HG02943 (cell line): Measurements from ENCODE around the gene OR5V1.
"Not testable (repeated sequence)": the region's sequence is repeated elsewhere in the genome, so short reads cannot be mapped to it uniquely, and the experiment has no call there.

Experiments
- ATAC-seq: cut with Tn5 transposase; IDR thresholded peaks from one replicate; pipeline ENCODE4 v1.9.1; 2021; ENCODE audit warnings: mild to moderate bottlenecking, low read depth, moderate library complexity; ENCODE audit not compliant: unreplicated experiment

The OR5V1 gene

DNA sequence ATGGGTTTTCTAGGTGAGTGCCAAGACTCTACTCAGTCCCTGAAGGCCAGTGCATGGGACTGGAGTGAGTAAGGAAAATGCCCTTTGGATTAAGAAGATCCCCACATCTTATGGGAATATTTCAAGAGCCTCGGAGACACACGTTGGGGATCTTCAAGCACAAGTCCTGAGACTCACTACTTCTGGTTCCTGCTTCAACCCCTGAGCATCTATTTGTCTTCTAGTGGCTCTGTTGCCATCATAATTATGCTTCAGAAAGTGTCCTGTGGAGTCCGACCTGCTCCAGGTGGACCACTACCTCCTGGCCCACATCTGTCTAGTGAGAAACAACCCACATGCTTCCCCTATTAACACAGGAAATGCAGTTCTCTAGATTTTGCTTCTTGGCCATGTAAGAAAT lies at the start of gene OR5V1:
OR5V1 (minus strand) TSS at position 101 of the 400 bp plus-strand sequence. CDS start 12,670 bp downstream, outside the sequence.
- ATAC-seq = no peak

DNA sequence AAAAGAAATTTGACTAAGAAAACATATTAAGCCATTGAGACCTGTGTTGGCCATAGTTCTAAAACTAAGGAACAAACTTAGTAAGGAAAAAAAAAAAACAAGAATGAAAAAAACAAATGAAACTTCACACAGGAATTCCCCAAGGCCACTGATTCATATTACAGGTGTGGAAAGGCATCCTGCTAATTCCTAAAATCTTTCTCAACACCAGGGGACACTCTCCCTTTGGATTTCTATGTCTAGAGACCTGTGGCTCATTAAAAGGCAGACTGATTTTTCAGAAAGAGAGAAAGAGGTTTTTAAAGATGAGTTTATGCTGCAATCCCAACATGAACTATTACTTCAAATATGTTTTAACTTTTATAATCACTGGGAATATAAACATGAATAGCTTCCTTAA lies 45.9 kb upstream of the OR5V1 start, which contains the start of gene OR12D1:
OR12D1 (plus strand) TSS at position 341 of the 400 bp plus-strand sequence.
- ATAC-seq = no peak

DNA sequence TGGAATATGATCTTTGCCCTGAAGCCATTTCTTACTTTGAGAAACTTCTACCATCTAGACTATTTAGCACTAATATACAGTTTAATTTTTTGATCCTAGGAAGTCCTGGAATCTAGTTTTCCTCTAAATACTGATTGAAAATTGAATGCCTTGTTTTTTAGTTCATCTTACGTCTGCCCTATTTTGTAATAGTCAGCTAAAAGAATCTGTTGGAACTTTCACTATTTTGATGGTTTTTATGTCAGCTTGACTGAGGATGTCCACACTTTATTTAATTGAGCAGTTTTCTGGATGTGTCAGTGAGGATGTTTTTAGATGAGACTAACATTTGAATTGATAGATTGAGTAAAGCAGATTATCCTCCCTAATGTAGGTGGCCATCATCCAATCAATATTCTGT lies 35.1 kb upstream of the OR5V1 start:
- no peak for ATAC-seq

DNA sequence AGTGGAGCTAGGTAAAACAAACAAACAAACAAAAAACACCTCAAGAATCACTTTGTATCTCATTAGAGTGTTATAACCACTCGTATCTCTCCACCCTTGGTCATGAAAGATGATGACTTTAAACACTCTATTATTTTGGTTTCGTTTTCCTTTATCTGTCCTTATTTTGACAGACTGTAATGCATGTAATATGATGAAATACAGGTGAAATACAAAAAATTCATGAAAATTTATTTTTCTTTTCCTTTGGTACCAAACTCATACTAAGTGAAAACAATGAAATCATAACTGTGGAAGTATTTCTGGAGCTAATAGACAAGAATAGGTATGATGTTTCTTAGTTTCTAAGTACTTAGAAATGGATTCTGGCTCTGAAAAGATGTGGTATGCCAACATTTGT lies 30.9 kb upstream of the OR5V1 start:
- no peak for ATAC-seq

DNA sequence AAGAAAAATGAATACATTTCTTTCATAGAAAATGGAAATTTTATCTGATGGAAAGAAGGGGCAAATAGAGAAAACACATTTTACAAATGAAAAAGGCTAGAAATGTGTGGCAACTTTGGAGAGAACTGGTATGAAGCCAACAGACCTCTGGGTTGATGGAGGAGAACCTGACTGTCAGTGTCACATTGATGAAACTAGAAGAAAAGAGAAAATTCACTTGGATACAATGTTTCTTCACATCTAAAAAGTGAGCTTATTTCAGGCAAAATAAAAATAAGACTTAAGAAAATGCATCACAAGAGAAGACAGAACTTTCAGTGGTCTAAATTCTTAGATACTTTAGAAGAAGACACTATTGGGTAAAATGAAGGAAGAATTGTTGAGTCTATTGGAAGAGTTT lies 26.7 kb upstream of the OR5V1 start, which contains the start of gene OR12D2:
OR12D2 (plus strand) TSS at position 301 of the 400 bp plus-strand sequence. CDS start 1,069 bp downstream, outside the sequence.
- no peak for ATAC-seq

DNA sequence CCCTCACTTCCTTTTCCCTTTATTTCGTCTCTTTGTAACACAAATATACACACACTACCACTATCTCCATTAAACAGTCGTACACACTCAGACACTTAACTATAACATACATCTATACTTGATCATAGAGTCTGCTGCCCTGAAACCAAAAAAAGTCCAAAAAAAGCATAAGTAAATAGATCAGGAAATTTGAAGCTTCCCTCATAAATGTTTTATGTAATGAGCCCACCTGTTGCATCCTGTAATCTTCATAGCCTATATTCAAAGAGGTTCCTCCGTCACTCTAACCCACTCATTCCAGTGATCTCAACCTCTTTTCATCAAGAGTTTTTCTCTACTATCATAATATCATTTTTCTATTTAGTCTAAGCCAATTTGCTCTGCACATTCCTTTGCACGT lies 19.9 kb upstream of the OR5V1 start:
- ATAC-seq = no peak

DNA sequence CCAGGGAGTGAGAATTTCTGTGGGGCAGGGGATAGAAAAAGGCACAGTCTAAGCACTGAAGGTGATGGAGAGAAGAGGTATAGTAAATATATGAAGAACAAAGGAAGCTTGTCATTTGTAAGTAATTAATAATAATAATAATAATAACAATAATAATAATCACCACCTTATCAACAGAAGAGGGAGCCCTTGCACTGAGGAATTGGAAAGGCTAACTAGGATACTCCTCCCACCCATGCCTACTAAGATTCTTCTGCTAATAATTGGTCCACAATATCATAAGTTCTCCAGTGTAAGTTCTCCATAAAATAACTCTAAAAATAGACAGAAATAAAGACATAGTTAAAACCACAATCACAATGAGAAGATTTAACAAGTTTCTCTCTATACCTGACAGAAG lies 7.3 kb upstream of the OR5V1 start:
- no peak for ATAC-seq

DNA sequence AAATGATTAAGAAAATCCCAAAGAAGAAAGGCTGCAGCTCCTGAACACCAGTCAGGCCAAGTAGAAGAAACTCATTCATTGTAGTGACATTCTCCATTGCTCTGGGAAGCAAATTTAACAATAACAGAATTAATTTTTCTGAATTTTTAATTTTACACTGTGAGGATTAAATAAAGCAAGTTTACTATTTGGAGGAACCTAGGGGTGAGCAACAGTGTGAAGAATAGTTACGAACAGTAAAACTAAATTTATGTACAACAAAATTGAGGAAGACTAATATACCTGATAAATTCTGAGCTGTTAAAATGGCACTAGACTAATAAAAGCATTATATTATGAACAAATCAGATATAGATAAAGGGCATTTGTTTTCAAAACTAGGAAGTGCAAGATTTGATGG lies 6.5 kb upstream of the OR5V1 start, which contains the start of gene OR12D3:
OR12D3 (minus strand) TSS at position 101 of the 400 bp plus-strand sequence; CDS start at position 97, 4 bp downstream.
- no peak for ATAC-seq

DNA sequence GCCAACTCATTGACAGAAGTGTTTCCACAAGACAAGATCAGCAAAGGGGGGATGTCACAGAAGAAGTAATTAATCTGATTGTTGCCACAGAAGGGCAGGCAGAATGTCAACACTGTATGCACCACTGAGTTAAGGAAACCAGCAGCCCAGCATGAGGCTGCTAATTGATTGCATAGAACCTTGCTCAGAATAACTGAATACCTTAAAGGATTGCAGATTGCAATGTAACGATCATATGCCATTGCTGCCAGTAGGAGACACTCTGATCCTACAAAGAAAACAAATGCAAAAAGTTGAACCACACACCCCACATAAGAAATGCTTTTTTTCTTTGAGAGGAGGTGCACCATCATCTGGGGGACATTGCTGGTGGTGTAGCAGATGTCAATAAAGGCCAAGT lies 13.1 kb downstream of the OR5V1 start:
- ATAC-seq = no peak

DNA sequence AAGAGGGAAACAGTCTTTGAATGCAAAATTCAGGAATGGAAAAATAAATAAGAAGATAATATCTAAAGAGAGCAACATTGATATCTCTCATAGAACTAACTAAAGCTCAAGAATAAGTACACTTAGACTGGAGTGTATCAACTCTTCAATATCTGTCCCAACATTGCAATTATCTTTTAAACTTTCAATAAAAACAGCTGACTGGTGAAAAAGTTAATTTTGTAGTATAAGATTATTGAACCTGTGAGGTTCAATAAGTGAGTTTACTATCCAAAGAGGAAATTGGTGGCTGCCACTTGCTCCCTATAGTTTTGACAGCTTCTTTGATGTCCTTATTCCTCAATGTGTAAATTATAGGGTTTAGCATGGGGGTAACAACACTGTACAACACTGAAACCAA lies 13.7 kb downstream of the OR5V1 start:
- no peak for ATAC-seq

DNA sequence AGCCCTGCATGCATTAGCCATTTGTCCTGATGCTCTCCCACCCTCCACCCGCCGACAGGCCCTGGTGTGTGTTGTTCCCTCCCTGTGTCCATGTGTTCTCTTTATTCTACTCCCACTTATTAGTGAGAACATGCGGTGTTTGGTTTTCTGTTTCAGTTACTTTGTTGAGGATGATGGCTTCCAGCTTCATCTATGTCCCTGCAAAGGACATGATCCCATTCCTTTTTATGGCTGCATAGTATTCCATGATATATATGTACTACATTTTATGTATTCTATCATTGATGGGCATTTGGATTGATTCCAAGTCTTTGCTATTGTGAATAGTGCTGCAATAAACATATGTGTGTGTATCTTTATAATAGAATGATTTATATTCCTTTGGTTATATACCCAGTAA lies 19.3 kb downstream of the OR5V1 start:
- not testable (repeated sequence) for ATAC-seq

DNA sequence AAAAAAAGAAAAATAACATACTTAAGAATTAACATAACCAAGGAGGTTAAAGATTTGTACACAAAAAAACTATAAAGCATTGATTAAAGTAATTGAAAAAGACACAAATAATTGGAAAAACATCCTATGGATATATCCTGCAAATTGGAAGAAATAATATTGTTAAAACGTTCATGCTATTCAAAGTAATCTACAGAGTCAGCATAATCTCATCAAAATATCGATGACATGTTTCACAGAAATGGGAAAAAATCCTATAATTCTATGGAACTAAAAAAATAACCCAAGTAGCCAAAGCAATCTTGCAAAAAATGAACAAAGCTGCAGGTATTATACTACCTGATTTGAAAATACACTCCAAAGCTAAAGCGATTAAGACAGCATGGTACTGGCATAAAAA lies 23.3 kb downstream of the OR5V1 start:
- ATAC-seq = no peak

DNA sequence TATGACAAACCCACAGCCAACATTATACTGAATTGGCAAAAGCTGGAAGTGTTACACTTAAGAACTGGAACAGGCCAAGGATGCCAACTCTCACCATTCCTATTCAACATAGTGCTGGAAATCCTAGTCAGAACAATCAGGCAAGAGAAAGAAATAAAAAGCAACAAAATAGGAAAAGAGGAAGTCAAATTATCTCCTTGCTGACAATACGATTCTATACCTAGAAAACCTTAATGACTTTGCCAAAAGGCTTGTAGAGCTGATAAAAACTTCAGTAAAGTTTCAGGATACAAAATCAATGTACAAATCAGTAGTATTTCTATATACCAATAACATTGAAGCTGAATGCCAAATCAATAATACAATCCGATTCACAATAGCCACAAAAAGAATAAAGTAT lies 32.4 kb downstream of the OR5V1 start:
- no peak for ATAC-seq

DNA sequence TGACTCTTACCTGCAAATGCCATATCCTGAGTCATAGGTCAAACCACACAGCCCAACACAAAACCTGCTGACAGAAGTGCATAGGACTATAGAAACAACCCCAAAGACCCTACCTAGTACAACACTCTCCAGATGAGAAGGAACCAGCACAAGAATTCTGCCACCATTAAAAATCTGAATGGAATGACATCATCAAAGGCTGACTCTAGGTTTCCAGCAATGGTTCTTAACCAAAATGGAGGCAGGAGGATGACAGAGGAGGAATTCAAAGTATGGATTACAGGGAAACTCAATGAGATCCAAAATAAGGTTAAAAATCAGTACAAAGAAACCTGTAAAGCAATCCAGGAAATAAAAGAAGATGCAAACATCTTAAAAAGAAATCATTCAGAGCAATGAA lies 36.0 kb downstream of the OR5V1 start:
- ATAC-seq = no peak

DNA sequence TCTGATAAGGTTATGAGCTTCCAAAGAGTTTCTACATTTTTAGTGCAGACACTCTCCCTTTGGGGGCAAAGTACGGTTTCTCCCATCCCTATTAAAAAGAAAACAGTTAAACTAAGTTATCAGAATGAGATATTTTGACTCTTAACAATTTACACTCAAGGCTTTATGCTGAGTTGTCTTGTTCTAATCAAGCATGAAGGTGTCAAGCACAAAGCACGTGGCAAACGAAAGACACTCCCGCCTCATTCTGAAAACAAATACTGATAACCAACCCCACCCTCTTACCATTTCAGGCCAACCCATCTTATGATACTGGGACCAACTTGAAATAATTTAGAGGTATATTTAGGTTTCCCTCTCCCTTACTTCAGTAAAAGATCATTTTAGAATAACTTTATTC lies 42.9 kb downstream of the OR5V1 start:
- ATAC-seq = no peak

DNA sequence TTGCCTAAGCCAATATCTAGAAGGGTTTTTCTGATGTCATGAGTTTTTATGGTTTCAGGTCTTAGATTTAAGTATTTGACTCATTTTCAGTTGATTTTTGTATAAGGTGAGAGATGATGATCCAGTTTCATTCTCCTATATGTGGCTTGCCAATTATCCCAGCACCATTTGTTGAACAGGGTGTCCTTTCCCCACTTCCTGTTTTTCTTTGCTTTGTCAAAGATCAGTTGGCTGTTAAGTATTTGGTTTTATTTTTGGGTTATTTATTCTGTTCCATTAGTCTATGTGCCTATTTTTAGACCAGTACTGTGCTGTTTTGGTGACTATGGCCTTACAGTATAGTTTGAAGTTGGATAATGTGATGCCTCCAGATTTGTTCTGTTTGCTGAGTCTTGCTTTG lies 45.3 kb downstream of the OR5V1 start:
- ATAC-seq = not testable (repeated sequence)

DNA sequence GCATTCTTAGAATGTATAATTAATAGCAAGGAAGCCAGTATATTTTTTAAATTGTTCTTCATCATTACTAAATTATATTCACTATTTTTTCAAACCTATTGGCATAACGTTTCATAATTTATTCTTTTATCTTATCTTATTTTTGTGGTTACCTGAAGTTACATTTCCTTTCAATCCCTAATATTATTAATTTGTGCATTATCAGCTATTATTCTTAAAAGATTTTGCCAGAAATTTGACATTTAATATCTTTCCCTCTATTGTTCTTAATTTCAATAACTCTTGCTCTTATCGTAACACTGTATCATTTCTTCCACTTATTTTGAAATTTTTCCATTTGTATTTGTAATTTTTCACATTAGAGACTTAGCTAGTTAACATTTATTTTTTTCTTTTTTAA lies 48.7 kb downstream of the OR5V1 start:
- ATAC-seq = no peak
